Mucosa of rectum (tissue), 2 donors: ENCODE results near the gene CCDC178.

Source experiments
- H3K27ac ChIP-seq, 2 donors: one replicate each; pipeline ENCODE4 v1.7.0; 2013; ENCODE audit warnings: inconsistent platforms in 2 of 2, low read depth in 2 of 2, low read length in 2 of 2
- H3K27me3 ChIP-seq, 2 donors: one replicate each; pipeline ENCODE4 v1.7.0; 2013; ENCODE audit warnings: low read length in 2 of 2; ENCODE audit not compliant: control insufficient read depth in 2 of 2, insufficient read depth in 2 of 2
- H3K36me3 ChIP-seq, 2 donors: one replicate each; pipeline ENCODE4 v1.7.0; 2013; ENCODE audit warnings: low read length in 2 of 2; ENCODE audit not compliant: control insufficient read depth in 2 of 2, insufficient read depth in 2 of 2
- H3K4me1 ChIP-seq, 2 donors: one replicate each; pipeline ENCODE4 v1.7.0; 2013; ENCODE audit warnings: low read length in 2 of 2, mild to moderate bottlenecking in 1 of 2; ENCODE audit not compliant: control insufficient read depth in 2 of 2, insufficient read depth in 2 of 2
- H3K4me3 ChIP-seq, 2 donors: one replicate each; pipeline ENCODE4 v1.7.0; 2013; ENCODE audit warnings: low read length in 2 of 2
- H3K9ac ChIP-seq, 2 donors: one replicate each; pipeline ENCODE4 v1.7.0; 2013; ENCODE audit warnings: low read length in 2 of 2, low read depth in 1 of 2, mild to moderate bottlenecking in 1 of 2
- H3K9me3 ChIP-seq, 2 donors: one replicate each; pipeline ENCODE4 v1.7.0; 2013; ENCODE audit warnings: low read length in 2 of 2; ENCODE audit not compliant: control insufficient read depth in 2 of 2
- donor health status: healthy.
- donor health status: Normal muscosa, but diverticular disease.

The CCDC178 gene

GRCh38 chr18:33264566-33264965 lies 176.0 kb downstream of the CCDC178 start:
- Histone ChIP-seq H3K36me3 (no peaks in the 10 kb centered on the region), H3K9me3 (no peaks in the 10 kb centered on the region), H3K27me3 (no peaks in the 10 kb centered on the region), H3K4me1 (no peaks in the 10 kb centered on the region), H3K4me3 (no peak overlapping the region), H3K27ac (no peak overlapping the region), H3K9ac (no peak overlapping the region)

- Histone ChIP-seq H3K27ac (no peak overlapping the region), H3K4me1 (no peaks in the 10 kb centered on the region), H3K9ac (no peak overlapping the region)
Measured at GRCh38 chr18:33239298-33239697, 201.2 kb downstream of the CCDC178 start.

GRCh38 chr18:33232318-33232626 lies 208.2 kb downstream of the CCDC178 start:
- no peak overlapping the region for H3K27ac ChIP-seq
- H3K36me3 ChIP-seq = no peaks in the 10 kb centered on the region
- no peak overlapping the region for H3K9ac ChIP-seq
- H3K9me3 ChIP-seq = no peaks in the 10 kb centered on the region
- H3K27me3 ChIP-seq = no peaks in the 10 kb centered on the region
- no peaks in the 10 kb centered on the region for H3K4me1 ChIP-seq
- H3K4me3 ChIP-seq = no peak overlapping the region

More at GRCh38 chr18:33239298-33239697, 201.2 kb downstream of the CCDC178 start:
- Histone ChIP-seq H3K27me3 (no peaks in the 10 kb centered on the region), H3K4me3 (no peak overlapping the region), H3K9me3 (peaks cover 0 to 4% of the 10 kb centered on the region in 2 donors), H3K36me3 (no peaks in the 10 kb centered on the region)

- Histone ChIP-seq H3K4me3 (no peak overlapping the region), H3K36me3 (no peaks in the 10 kb centered on the region), H3K27me3 (no peaks in the 10 kb centered on the region), H3K9ac (no peak overlapping the region), H3K9me3 (no peaks in the 10 kb centered on the region), H3K27ac (no peak overlapping the region), H3K4me1 (no peaks in the 10 kb centered on the region)
Measured at GRCh38 chr18:33231474-33232317, 208.8 kb downstream of the CCDC178 start.

- H3K9ac ChIP-seq = no peak overlapping the region
- H3K27ac ChIP-seq = no peak overlapping the region
- H3K4me3 ChIP-seq = no peak overlapping the region
- H3K9me3 ChIP-seq = no peaks in the 10 kb centered on the region
- H3K36me3 ChIP-seq = no peaks in the 10 kb centered on the region
- no peaks in the 10 kb centered on the region for H3K4me1 ChIP-seq
- H3K27me3 ChIP-seq = no peaks in the 10 kb centered on the region
Measured at GRCh38 chr18:33212363-33212762, 228.2 kb downstream of the CCDC178 start.

- Histone ChIP-seq H3K36me3 (no peaks in the 10 kb centered on the region), H3K4me3 (no peak overlapping the region), H3K27ac (no peak overlapping the region), H3K9me3 (no peaks in the 10 kb centered on the region), H3K27me3 (no peaks in the 10 kb centered on the region), H3K4me1 (no peaks in the 10 kb centered on the region), H3K9ac (no peak overlapping the region)
Measured at GRCh38 chr18:33210575-33211189, 229.8 kb downstream of the CCDC178 start.

GRCh38 chr18:33205777-33206176 lies 234.7 kb downstream of the CCDC178 start:
- no peaks in the 10 kb centered on the region for H3K9me3 ChIP-seq
- no peaks in the 10 kb centered on the region for H3K27me3 ChIP-seq
- no peaks in the 10 kb centered on the region for H3K36me3 ChIP-seq

GRCh38 chr18:33201509-33201926 lies 239.0 kb downstream of the CCDC178 start:
- Histone ChIP-seq H3K9me3 (no peaks in the 10 kb centered on the region), H3K27me3 (no peaks in the 10 kb centered on the region), H3K36me3 (no peaks in the 10 kb centered on the region), H3K9ac (no peak overlapping the region), H3K27ac (no peak overlapping the region), H3K4me3 (no peak overlapping the region), H3K4me1 (no peaks in the 10 kb centered on the region)

More at GRCh38 chr18:33205777-33206176, 234.7 kb downstream of the CCDC178 start:
- H3K4me3 ChIP-seq = no peak overlapping the region
- H3K27ac ChIP-seq = no peak overlapping the region
- H3K4me1 ChIP-seq = no peaks in the 10 kb centered on the region
- H3K9ac ChIP-seq = no peak overlapping the region

- H3K4me1 ChIP-seq = no peaks in the 10 kb centered on the region
- H3K36me3 ChIP-seq = no peaks in the 10 kb centered on the region
- H3K27me3 ChIP-seq = no peaks in the 10 kb centered on the region
- no peak overlapping the region for H3K4me3 ChIP-seq
- no peaks in the 10 kb centered on the region for H3K9me3 ChIP-seq
- H3K9ac ChIP-seq = no peak overlapping the region
- no peak overlapping the region for H3K27ac ChIP-seq
Measured at GRCh38 chr18:33195795-33196194, 244.7 kb downstream of the CCDC178 start.

- no peaks in the 10 kb centered on the region for H3K4me1 ChIP-seq
- no peaks in the 10 kb centered on the region for H3K36me3 ChIP-seq
- H3K4me3 ChIP-seq = no peak overlapping the region
- H3K27me3 ChIP-seq = no peaks in the 10 kb centered on the region
- H3K9me3 ChIP-seq = no peaks in the 10 kb centered on the region
- no peak overlapping the region for H3K27ac ChIP-seq
- H3K9ac ChIP-seq = no peak overlapping the region
Measured at GRCh38 chr18:33194793-33195192, 245.7 kb downstream of the CCDC178 start.
